Stimulated activated CD8-positive, alpha-beta memory T cell treated with anti-CD3 and anti-CD28 coated beads, Interleukin-12 subunit alpha, Interleukin-12 subunit beta, amount 100 ng/mL, for 1 hour (primary cell): ENCODE results near the gene SMAD6.

ENCODE experiments used
- DNase-seq: peaks from one replicate; pipeline ENCODE4 v3.0.0-alpha.2; 2020; ENCODE audit warnings: low read depth

The SMAD6 gene

GRCh38 chr15:66721501-66721937, 19.5 kb downstream of the SMAD6 start:
- no peak for DNase-seq

- no peak for DNase-seq
These were observed 19.9 kb downstream of the SMAD6 start for GRCh38 chr15:66721954-66722353.

GRCh38 chr15:66722757-66723540, 20.9 kb downstream of the SMAD6 start:
- no peak for DNase-seq

GRCh38 chr15:66723826-66724731, 22.0 kb downstream of the SMAD6 start:
- no peak for DNase-seq

GRCh38 chr15:66724732-66725463, 22.9 kb downstream of the SMAD6 start:
- no peak for DNase-seq

GRCh38 chr15:66725464-66725785, 23.4 kb downstream of the SMAD6 start:
- no peak for DNase-seq

GRCh38 chr15:66726386-66726785, 24.4 kb downstream of the SMAD6 start:
- no peak for DNase-seq

- no peak for DNase-seq
These were observed 27.4 kb downstream of the SMAD6 start for GRCh38 chr15:66729331-66729951.

GRCh38 chr15:66730168-66731021, 28.4 kb downstream of the SMAD6 start:
- no peak for DNase-seq

- DNase-seq = no peak
These were observed 31.9 kb downstream of the SMAD6 start for GRCh38 chr15:66733976-66734375.

- DNase-seq = no peak
These were observed 33.2 kb downstream of the SMAD6 start for GRCh38 chr15:66734961-66735908.

- no peak for DNase-seq
These were observed 33.9 kb downstream of the SMAD6 start for GRCh38 chr15:66735909-66736305.

- no peak for DNase-seq
These were observed 35.4 kb downstream of the SMAD6 start for GRCh38 chr15:66737243-66738010.

GRCh38 chr15:66738116-66738515, 36.1 kb downstream of the SMAD6 start:
- DNase-seq = no peak

GRCh38 chr15:66738595-66738994, 36.6 kb downstream of the SMAD6 start:
- no peak for DNase-seq

GRCh38 chr15:66739287-66739686, 37.3 kb downstream of the SMAD6 start:
- DNase-seq = no peak

- DNase-seq = no peak
These were observed 38.8 kb downstream of the SMAD6 start for GRCh38 chr15:66740802-66741201.

- no peak for DNase-seq
These were observed 39.6 kb downstream of the SMAD6 start for GRCh38 chr15:66741646-66742045.

- DNase-seq = no peak
These were observed 40.2 kb downstream of the SMAD6 start for GRCh38 chr15:66742286-66742685.
